HG02571 (cell line): ENCODE data around the gene DCAF4.

ENCODE experiments used
- ATAC-seq: cut with Tn5 transposase; IDR thresholded peaks from one replicate; pipeline ENCODE4 v1.9.1; 2021; ENCODE audit warnings: mild to moderate bottlenecking, moderate library complexity; ENCODE audit not compliant: unreplicated experiment

Gene DCAF4

DNA sequence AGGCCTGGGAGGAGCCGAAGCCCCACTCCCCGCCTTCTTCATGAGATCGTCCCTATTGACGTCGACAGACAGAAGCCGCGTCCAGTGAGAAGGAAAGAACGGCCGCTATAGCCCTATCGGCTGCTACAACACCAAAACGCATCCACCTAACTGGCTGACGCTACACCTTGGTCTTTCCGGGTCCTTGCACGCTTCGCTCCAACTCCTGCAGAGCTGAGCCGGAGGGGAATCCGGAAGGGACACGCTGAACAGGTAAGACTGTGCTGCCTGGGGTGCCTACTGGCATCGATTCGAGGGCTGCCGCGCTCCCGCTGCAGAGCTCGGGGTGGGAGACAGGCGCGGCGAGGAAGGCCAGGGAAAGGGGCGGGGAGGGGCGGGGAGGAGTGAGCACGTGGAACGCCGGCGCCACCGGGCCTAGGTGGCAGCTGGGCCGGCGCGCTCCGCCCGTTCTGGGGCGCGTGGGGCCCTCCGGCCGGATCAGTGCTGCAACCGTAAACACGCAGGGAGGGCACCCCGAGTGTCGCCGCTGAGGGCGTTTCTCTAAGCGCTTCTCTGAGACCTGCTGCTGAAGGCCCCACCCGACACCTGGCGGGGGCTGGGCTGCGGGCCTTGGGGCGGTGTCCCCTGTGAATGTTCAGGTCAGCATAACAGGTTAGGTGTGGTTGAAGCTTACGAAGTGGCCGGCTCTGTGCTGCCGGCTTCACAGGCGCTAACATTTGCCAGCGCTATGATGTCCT, at the start of gene DCAF4:
DCAF4 (plus strand) TSS at position 173 of the 737 bp plus-strand sequence. CDS start 11,515 bp downstream, outside the sequence.
- ATAC-seq = peak; percentile 93

GRCh38 chr14:72876710-72877063, 49.6 kb upstream of the DCAF4 start:
- ATAC-seq = no peak

GRCh38 chr14:72878746-72879145, 47.5 kb upstream of the DCAF4 start:
- no peak for ATAC-seq

DNA sequence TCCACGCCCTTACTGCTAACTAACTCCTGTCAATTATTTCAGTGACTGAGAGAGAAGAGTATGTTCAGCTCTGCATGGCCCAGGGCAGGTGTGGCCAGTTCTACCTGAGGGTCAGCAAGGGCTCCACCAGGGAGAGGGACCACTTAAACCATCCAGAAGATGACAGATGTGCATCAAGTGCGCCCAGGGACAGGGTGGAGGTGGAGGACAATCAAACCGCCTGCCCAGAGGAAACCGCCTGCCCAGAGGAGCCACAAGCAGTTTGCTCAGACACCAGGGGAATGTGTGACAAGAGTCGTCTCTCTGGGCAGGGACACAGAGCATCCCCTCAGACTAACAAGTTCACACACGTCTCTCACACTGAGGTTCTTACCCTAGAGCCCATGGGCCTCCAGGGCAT, 46.8 kb upstream of the DCAF4 start:
- no peak for ATAC-seq

- no peak for ATAC-seq
Observed at GRCh38 chr14:72880164-72880563, 46.1 kb upstream of the DCAF4 start.

DNA sequence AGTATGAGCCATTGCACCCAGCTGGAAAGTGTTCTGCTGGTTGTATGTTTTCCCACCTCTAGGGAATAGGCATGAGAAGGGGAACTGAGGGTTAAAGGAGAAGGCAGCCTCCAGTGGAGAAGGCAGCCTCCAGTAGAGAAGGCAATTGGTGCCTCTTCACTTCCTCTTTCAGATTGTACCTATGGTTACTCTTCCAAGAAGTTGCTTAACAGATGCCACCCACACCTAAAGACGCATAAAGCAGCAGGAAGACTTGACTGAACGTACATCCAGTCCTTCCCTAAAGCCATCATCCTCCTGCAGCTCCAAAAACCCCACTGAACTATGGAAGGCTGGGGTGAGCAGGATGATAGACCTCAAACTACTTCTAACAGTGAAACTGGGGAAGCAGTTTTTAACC, 45.4 kb upstream of the DCAF4 start:
- ATAC-seq = no peak

GRCh38 chr14:72881543-72881942, 44.7 kb upstream of the DCAF4 start:
- ATAC-seq = no peak

DNA sequence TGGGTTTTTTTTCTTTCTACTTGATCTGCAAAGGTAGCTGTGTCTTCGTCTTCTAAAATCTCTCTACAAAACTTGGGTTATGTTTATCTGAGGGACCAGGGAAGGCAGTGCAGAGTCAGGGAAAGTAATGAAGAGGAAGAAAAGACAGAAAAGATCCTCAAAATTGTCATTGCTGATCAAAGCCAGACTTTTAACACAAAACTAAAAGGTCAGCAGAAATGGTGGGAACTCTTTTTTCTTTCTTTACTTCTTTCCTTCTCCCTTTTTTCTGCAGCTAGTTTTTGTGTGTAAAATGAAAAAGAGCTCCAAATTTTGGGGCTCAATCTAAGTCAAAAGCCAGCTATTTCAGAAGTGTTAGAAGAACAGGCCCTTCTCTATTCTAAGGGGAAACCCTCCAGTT, 44.2 kb upstream of the DCAF4 start:
- ATAC-seq = no peak

DNA sequence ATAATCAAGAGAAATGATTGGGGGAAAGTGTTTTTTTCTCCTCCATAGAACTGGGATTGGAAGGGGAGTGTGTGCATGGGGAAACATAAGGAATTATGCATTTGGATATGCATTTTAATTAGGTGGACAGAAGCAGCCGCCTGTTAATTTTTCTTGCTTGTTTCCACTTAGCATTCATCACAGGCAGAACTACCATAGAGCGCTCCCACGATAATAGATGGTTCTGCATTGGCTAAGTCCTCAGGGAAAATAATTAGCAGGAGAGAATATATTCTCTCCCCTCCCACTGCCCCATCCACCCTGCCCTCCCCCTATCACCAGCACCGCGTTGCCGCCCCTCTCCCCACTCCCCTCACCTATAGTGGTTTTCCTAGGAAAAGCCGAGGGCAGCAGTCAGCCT, 43.8 kb upstream of the DCAF4 start:
- ATAC-seq = no peak

DNA sequence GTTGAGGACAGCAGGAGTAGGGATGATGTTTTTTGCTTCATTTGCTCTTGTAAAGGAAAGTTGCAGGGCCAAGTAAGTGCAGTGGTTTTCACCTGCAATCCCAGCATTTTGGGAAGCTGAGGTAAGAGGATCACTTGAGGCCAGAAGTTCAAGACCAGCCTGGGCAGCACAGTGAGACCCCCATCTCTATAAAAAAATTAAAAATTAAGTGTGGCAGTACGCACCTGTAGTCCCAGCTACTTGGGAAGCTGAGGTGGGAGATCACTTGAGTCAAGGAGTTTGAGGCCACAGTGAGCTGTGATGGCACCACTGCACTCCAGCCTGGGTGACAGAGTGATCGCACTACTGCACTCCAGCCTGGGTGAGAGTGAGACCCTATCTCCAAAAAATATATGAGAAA, 43.2 kb upstream of the DCAF4 start:
- no peak for ATAC-seq

DNA sequence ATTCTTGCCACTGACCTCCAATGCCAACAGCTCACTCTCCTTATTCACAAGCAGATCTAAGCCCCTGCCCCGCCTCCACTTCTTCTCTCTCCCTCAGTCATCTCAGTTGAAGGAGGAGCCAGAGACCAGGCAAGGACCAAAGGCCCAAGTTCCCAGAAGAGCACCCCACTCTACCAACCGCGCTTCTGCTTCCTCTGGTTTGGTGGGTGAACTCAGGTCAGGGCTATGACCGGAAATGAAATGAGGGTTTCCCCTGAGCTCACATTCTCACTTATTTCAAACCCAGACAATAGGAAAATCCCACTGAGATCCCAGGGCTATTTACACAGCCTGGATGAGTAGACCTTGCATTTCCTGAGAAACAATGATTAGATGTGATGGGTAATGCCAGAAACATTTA, 42.3 kb upstream of the DCAF4 start:
- no peak for ATAC-seq

GRCh38 chr14:72884386-72884785, 41.9 kb upstream of the DCAF4 start:
- ATAC-seq = no peak

GRCh38 chr14:72887514-72887913, 38.8 kb upstream of the DCAF4 start:
- no peak for ATAC-seq

DNA sequence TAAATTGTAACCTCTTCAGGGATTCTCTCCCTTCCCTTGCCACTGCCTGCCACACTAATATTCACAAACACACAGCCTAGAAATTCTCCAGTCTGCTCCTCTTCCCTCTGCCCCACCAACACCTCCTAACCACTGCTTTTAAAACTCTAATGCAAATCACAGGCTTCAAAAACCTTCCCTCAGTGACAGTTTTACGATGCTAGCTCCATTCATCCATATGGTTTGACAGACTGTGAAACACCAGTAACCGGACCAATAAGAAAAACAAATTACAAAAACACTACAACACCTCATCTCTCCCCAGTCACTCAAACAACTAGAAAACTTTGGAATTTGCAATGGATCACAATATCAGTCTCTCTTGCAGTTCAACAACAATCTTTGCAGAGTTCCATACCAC, 38.1 kb upstream of the DCAF4 start:
- no peak for ATAC-seq

GRCh38 chr14:72888636-72889201, 37.5 kb upstream of the DCAF4 start:
- no peak for ATAC-seq

- no peak for ATAC-seq
Observed at GRCh38 chr14:72889366-72889765, 36.9 kb upstream of the DCAF4 start.

DNA sequence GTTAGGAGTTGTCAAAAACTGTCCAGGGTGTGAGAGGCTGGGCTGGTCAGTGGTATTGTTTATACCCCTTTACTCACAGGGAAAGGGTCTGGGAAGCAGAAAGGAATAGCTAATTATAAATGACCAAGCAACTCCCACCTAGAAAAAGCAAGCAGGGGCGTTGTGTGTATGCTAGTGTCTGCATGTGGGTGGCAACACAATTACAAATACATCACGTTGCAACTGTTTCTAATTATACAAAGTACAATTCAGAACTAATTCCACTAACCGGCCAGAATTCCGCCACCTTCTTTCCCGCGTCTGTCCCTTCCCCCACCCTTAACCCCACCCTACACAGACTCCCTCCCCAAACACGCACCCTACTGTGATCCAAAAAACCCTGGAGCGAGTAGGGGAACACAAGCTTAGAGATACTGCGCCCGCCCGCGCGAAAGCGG, 34.6 kb upstream of the DCAF4 start:
- no peak for ATAC-seq

DNA sequence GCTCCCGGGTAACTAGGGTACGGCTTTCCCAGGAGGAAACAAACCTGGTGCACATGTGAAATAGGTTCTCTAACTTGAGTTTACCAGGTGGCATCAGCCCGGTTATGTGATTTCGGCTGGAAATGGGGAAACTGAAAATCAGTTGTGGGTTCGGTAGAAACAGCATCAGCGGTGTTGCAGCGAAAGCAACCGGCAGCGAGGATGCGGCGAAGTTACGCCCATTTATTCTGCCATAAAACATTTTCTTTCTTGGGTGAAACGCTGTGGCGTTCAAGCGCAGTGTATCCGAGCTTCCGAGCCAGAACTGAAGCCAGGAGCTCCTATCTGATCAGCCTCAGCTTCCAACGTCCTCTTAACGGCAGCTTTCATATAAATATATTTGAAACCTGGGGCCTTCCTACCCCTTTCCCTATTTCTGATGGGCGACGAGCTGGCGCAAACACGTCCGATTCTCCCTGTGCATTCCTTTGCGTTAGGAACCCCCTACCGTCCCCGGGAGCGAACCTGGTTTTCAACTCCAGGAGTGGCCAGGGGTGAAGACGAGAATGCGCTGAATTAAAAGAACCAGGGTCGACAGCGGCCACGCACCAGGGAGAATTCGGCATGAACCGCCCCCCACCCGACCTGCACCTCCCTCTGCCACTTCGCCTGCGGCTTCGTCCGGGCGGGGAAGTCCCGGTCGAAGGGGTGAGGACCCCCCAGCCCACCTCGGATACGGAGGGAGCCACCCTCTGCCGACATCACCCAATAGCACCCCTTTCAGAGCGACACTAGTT, 34.0 kb upstream of the DCAF4 start:
- no peak for ATAC-seq

- no peak for ATAC-seq
Observed at GRCh38 chr14:72892879-72893635, 33.2 kb upstream of the DCAF4 start.

- ATAC-seq = peak; percentile 98
Observed at GRCh38 chr14:72893636-72894322, 32.5 kb upstream of the DCAF4 start, which contains the start of gene DPF3. TSS of gene DPF3 (minus strand) at chr14:72894101. CDS start at chr14:72894088, 13 bp downstream.

DNA sequence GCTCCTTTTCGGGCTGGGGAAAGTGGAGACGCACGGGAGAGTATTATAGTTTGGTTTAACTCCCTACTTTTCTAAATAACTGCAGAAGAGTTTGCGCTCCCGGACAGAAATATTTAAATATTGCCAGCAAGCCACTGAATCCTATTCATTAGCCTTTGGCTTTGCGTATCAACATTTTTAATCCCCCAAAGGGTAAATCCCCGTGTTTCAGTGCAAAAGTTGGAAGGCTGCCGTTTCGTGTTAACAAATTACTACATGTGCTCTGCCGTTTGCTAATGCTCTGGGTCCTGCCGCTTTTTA, 32.0 kb upstream of the DCAF4 start:
- no peak for ATAC-seq
